ENCODE data around the gene CKB.
A peak's percentile ranks its signal among the peaks of the same experiment; 100 is the strongest.

CKB gene

DNA sequence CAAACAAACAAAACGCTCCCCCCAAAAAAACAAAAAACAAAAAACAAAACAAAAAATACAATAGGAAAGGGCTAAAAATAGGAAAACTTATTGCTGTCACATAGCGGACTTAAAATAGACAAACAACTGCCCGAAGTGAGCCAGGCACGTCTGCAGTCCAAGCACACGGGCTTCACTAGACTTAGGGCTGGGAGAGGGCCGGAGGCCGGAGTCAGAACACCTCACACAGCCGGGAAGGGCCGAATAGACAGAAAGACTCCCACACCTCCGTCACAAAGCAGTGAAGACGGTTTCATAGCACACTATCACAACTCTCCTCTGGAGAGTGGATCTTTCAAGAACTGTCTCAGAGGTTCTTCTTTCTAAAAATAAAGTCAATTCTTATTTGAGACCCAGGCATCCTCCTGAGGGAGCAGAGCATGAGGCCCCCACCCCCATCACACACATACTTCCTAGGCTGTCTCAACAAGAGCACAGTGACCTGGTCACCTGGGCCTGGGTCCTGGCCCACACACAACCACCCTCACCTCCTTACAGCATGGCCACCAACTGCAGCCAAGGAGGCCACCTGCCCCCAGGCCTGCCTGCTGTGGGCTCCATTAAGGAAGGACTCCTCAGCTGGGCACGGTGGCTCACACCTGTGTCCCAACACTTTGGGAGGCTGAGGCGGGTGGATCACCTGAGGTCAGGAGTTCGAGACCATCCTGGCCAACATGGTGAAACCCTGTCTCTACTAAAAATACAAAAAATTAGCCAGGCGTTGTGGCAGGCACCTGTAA, 33.1 kb upstream of the CKB start:
- Mint-ChIP-seq H3K27me3 (no peaks in the 10 kb centered on the region), H3K27ac (no peak overlapping the region), H3K36me3 (ENCODE audit: low read depth) (peaks cover 27% of the 10 kb centered on the region), H3K9me3 (no peaks in the 10 kb centered on the region), H3K4me3 (no peak overlapping the region), H3K4me1 (peaks cover 35% of the 10 kb centered on the region)
- DNase-seq (no peak), ATAC-seq (no peak)

DNA sequence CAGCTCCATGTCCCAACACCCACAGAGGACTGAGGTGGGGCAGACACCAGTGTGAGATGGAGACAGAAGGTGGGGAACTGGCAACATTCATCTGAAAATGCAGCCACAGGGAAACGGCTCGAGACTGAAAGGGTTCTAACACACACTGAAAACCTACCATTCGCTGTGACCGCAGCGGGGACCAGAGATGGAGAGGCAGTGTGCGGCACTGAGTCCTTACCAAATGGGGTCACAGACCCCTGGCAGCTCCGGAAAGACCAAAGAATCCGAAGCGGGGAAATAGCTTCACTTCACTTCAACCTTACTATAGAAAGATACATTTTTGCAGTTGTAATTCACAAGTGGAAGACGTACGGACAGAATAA, 30.2 kb upstream of the CKB start:
- Mint-ChIP-seq H3K36me3 (ENCODE audit: low read depth) (peaks cover 4% of the 10 kb centered on the region), H3K27me3 (no peaks in the 10 kb centered on the region), H3K27ac (no peak overlapping the region), H3K4me3 (no peak overlapping the region), H3K4me1 (peaks cover 6% of the 10 kb centered on the region), H3K9me3 (no peaks in the 10 kb centered on the region)
- no peak for DNase-seq
- ATAC-seq: no peak

DNA sequence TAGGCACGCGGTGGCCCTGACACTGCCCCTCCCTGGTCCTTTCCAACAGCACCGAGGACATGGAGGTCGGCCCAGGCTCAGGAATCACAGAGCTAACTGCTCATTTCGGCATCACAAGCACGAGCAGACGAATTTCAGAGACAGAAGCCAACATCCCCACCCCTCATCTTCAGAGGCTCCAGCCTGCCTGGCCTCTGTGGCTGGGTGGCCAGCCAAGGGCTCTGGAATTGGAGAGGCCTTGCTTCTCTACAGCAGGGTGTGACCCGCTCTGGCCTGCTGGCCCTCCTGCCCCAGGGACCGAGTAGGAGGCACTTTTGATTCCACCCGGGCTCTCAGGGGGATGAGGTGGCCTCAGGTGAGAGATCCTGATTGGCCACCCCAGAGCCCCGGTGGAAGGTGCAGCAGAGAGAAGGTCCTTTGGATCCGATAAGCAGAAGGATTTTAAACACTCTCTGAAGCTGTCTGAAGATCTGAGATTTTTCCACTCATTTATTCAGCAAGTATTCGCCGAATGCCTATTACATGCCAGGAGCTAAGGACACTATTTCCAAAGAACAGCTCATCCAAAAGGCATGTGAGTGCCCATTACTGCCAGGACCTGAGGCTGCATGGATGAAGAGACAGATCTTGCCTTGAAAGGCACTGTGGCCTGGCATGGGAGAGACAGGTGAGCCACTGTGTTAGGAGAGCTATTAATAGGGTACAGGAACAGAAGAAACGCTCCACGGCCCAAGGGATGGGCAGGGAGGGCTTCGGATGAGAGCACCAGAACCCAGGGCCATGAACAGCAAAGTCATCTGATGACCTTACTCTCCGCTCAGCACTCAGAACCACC, 29.6 kb upstream of the CKB start:
- Mint-ChIP-seq H3K27me3 (no peaks in the 10 kb centered on the region), H3K27ac (no peak overlapping the region), H3K36me3 (ENCODE audit: low read depth) (peaks cover 2% of the 10 kb centered on the region), H3K9me3 (no peaks in the 10 kb centered on the region), H3K4me1 (peaks cover 5% of the 10 kb centered on the region), H3K4me3 (no peak overlapping the region)
- ATAC-seq: no peak
- DNase-seq: no peak

DNA sequence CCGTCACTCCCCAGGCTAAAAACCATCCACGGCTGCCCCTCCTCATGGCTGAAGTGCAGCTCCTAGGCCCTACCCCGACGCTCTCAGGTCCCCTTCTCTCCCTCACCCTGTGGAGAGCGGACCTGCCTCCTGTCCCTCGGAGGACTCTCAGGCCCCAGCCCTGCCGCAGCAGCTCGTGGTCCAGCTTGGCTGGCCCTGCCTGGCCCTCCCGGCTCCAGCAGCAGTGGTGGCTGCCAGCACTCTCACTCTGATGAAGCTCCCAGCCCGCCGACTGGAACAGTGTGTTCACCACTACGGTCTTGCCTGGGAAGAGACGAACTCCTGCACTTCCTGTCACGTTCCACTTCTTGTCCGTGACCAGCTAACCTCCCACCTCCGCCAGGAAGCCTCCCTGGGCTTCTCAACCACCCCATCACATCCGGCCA, 28.7 kb upstream of the CKB start:
- no peak for ATAC-seq
- peaks cover 2% of the 10 kb centered on the region for H3K4me1 Mint-ChIP-seq
- no peaks in the 10 kb centered on the region for H3K9me3 Mint-ChIP-seq
- DNase-seq: no peak
- no peaks in the 10 kb centered on the region for H3K27me3 Mint-ChIP-seq
- H3K4me3 Mint-ChIP-seq: no peak overlapping the region
- H3K27ac Mint-ChIP-seq: no peak overlapping the region
- no peaks in the 10 kb centered on the region for H3K36me3 Mint-ChIP-seq (ENCODE audit: low read depth)

DNA sequence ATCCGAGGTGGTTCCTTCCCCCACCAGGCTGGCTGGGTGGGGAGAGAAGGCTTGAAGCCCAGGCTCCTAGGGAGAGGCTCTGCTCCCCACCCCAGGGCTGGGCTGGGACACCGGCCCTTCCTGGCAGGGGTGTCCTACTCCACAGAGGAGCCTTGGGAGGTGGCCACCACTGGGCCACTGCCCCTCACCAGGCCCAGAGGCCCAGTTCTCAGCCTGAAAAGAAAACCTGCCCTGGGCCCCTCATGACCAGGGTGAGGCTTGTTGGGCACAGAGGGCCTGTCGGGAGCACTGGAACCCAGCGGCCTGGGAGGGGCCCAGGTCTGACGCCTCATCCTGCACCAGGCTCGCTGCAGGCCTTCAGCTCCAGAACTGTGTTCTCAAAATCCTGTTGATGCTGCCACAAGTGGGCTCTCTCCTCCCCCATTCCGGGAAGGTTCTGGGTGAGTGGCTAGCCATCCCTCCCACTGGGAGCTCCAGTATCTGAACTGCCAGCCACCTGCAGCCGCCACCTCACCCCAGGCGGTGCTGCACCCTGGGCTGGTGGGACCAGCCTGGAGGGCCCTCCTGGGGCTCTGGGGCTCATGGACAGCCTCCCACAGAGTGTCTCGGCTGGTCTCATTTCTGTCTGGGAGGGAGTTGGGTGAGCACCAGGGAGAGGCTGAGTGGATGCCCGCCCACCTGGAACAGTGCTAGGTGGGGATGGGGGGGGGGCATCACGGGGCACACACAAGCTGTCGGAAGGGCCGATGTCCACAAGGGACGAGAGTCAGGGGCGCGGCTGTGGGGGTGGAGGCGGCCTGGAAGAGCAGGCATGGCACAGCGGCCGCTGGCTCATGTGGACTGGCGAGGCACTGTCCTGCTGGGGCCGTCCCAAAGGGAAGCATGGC, 28.1 kb upstream of the CKB start:
- no peaks in the 10 kb centered on the region for H3K36me3 Mint-ChIP-seq (ENCODE audit: low read depth)
- H3K4me1 Mint-ChIP-seq: no peaks in the 10 kb centered on the region
- H3K9me3 Mint-ChIP-seq: no peaks in the 10 kb centered on the region
- H3K27me3 Mint-ChIP-seq: no peaks in the 10 kb centered on the region
- H3K4me3 Mint-ChIP-seq: no peak overlapping the region
- DNase-seq: no peak
- H3K27ac Mint-ChIP-seq: no peak overlapping the region
- ATAC-seq: no peak

DNA sequence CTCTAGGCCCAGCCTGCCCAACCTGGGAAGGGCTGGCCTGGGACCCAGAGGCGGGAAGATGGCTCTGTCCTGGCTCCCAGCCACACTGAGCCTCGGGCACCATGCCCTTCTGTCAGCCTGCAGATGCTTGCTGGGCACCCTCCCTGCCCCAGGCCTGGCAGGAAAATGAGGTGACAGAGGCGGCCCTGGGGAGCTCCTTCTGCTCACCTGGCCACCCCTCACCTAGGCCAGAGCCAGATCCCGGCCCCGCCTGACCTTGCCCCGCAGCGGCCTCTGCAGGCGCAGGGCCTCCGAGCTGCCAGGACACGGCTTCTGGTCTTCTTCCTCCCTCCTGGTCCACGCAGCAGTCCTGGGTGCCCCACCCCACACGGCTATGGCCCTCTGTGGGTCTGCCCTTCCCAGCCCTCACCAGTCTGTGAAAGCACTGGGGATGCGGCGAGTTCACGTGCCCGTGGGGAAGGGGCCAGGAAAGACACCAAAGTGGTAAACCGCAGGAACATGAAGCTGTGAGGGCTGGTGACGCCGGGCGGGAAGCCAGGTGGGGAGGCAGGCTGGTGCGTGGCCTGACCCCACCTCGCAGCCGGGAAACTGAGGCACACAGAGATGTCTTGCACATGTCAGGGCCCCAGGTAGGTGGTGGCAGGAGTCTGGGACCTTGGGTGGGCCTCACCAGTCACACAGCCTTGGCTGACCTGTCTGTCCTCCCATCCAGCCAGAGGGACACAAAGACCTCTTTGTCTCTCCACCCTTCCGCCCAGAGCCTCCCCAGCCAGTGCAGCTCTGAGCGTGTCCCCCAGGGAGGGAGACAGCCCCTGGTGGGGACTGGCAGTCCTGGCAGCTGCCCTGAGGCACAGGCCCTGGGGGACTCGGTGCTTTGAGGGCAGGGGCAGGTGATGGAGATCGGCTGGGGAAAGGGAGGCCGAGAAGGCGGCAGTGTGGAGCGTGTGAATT, 27.0 kb upstream of the CKB start:
- Mint-ChIP-seq H3K27me3 (no peaks in the 10 kb centered on the region), H3K4me3 (no peak overlapping the region), H3K27ac (no peak overlapping the region), H3K36me3 (ENCODE audit: low read depth) (no peaks in the 10 kb centered on the region), H3K4me1 (no peaks in the 10 kb centered on the region), H3K9me3 (no peaks in the 10 kb centered on the region)
- ATAC-seq (no peak), DNase-seq (no peak)

DNA sequence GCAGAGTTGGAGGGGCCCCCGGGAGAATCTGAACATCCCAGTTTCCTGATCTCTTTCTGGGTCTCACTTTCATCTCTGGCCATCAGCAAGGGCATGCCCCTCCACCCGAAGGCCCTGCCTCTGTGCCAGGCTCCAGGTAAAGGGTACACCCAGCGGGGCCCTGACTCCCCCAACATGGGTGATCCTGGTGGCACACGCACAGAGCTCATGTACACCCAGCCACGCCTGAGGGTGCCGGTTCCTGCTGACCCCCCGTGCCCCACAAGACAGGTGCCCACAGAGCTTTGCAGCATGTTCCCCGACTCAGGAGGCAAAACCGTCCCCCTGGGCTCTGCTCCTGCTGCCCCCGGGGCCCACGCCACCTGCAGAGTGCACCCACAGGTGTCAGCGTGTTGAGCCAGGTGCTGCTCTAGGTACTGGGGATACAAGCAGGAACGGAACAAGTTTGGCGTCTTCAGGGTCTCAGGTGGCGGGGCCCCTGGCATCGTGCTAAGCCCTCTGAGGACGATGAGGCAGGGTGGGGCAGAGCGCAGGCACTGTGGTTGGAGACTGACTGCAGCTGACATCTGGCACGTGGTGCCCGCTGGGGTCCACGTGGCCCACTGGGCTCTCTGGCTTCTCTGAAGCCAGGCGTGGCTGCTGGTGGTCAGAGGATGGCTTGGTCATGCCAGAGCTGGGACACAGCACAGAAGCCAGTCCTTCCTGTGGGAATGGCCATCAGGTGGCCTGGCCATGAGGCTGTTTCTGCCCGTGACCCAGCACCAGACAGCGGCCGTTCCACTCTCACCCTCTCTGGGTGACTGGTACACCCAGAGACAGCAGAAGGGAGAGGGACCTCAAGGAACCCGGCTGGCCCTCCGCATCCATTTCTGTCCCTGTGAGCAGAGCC, 26.1 kb upstream of the CKB start:
- Mint-ChIP-seq H3K4me3 (no peak overlapping the region), H3K4me1 (no peaks in the 10 kb centered on the region), H3K27ac (no peak overlapping the region), H3K9me3 (no peaks in the 10 kb centered on the region), H3K36me3 (ENCODE audit: low read depth) (no peaks in the 10 kb centered on the region), H3K27me3 (no peaks in the 10 kb centered on the region)
- DNase-seq (no peak), ATAC-seq (no peak)

DNA sequence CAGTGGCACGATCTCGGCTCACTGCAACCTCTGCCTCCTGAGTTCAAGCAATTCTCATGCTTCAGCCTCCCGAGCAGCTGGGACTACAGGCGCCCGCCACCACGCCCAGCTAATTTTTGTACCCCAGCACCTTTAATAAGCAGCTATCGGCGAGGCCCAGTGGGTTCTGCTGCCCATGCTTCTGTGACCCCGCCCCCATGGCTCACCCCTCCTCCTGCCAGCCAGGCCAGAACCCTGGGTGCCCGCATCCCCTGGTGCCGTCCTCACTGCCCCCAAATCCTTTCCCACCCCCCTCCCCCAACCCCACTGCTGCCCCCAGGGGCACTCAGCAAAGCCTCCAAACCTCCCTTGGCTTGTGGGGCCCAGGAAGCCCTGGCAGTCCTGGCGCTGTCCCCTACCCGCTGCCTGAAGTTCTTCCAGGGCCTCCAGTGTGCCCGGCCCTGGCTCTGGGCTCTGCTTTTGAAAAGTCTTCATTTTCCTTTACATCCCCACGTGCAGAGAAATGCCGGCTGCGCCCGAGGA, 25.4 kb upstream of the CKB start:
- Mint-ChIP-seq H3K4me1 (no peaks in the 10 kb centered on the region), H3K9me3 (no peaks in the 10 kb centered on the region), H3K27ac (no peak overlapping the region), H3K27me3 (no peaks in the 10 kb centered on the region), H3K4me3 (no peak overlapping the region), H3K36me3 (ENCODE audit: low read depth) (no peaks in the 10 kb centered on the region)
- DNase-seq (no peak), ATAC-seq (no peak)

DNA sequence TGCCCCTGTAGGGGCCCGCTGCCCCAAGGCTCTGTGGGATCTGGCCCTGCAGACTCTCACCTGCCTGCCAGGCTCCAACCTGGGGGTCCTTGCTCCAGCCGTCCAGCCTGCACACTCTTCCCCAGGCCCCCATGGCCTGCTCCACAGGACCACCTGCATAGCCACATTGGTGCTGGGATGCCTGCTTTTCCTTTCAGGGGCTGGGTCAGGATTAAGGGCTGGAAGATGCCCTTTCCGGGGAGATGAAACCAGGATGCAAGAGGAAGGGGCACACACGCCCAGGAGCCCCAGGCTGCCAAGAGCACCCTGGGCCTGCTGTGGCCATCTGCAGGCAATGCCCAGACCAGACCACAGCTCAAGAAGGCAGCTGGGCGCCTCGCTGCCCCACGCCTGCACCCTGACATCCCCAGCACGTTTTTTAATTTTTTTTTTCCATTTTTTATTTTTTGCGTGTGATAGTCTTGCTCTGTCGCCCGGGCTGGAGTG, 24.9 kb upstream of the CKB start:
- H3K27ac Mint-ChIP-seq: no peak overlapping the region

DNA sequence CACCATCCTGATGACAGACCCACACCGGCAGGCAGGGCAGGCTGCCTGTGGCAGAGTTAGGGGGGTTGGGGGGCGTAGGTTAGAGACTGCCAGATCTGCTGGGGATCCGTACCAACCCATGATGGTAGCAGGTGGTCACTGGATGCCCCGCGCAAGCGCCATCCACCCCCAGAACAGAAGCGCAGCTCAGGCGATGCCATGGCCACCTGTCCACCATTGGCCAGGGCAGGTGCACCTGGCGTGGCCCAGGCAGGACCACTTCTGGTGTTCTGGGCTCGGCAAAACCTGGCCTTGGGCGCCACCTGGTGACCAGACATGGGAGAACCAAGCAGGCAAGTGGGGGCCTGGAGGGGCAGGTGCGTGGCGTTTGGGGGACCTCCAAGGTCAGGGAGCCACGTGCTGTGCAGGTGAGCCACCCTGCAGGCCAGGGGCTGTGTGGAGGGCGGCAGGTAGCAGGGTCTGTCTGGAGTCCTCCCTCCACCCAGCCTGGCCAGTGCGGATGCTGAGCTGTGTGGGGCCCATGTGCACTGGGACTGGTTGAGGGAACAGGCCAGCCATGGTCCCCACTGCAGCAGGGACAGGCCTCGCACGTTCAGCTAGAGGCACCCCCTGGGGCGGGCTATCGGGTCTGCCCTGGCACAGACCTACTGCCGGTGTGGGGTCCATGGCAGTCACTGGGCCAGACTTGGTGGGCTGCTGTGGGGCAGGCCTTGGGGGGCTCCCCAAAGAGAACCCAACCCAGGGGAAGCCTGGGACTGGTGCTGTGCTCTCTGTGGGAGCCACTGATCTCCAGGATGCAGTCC, 24.2 kb upstream of the CKB start:
- Mint-ChIP-seq H3K27me3 (no peaks in the 10 kb centered on the region), H3K9me3 (no peaks in the 10 kb centered on the region), H3K36me3 (ENCODE audit: low read depth) (no peaks in the 10 kb centered on the region), H3K4me3 (no peak overlapping the region), H3K4me1 (no peaks in the 10 kb centered on the region), H3K27ac (no peak overlapping the region)
- peak; percentile 60 for ATAC-seq
- peak; percentile 81 for DNase-seq

More for the DNA sequence above, 24.9 kb upstream of the CKB start:
- no peaks in the 10 kb centered on the region for H3K9me3 Mint-ChIP-seq
- DNase-seq (no peak), ATAC-seq (no peak)
- H3K27me3 Mint-ChIP-seq: no peaks in the 10 kb centered on the region
- H3K4me1 Mint-ChIP-seq: no peaks in the 10 kb centered on the region
- H3K36me3 Mint-ChIP-seq (ENCODE audit: low read depth): no peaks in the 10 kb centered on the region
- no peak overlapping the region for H3K4me3 Mint-ChIP-seq

DNA sequence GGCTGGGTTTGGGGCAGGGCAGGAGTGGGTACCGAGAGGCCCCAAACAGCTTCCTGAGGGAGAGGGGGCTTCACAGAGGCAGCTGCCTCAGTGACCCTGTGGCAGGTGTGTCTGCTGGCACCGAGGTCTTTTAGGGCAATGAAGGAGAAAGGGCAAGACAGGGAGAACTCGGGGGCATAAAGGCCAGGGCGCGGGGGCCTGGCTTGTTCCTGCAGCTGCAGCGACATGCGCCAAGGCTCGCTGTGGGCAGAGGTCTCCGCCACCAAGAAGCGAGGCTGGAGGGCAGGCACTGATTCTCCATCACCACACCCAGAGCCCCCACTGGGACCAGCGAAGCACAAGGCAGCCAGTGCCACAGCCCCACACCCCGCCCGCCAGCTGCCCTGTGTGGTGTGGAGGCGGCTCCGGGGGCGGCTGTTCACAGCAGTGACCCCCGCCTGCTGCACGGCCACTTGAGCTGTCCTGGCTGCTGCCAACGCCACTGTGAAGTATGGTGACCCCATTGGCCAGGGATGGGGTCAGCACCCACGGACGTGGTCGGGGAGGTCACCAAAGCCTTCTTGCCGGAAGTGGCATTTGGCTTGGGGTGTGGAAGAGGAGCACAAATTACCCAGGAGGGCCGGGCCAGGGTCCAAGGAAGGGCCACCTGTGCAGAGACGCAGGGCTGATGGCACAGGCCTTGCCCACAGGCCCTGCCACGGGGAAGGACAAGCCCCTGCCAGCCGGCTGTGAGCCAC, 23.5 kb upstream of the CKB start:
- Mint-ChIP-seq H3K36me3 (ENCODE audit: low read depth) (no peaks in the 10 kb centered on the region), H3K4me3 (no peak overlapping the region), H3K27me3 (no peaks in the 10 kb centered on the region), H3K27ac (no peak overlapping the region), H3K9me3 (no peaks in the 10 kb centered on the region), H3K4me1 (no peaks in the 10 kb centered on the region)
- DNase-seq: no peak
- ATAC-seq: no peak

All from activated naive CD8-positive, alpha-beta T cell treated with anti-CD3 and anti-CD28 coated beads, Interleukin-2, amount 50 U/mL, for 24 hours (primary cell).